ENCODE data around the gene EDNRB.
A peak's percentile ranks its signal among the peaks of the same experiment; 100 is the strongest.
"Not testable (repeated sequence)": the region's sequence is repeated elsewhere in the genome, so short reads cannot be mapped to it uniquely, and the experiment has no call there.

Gene EDNRB

DNA sequence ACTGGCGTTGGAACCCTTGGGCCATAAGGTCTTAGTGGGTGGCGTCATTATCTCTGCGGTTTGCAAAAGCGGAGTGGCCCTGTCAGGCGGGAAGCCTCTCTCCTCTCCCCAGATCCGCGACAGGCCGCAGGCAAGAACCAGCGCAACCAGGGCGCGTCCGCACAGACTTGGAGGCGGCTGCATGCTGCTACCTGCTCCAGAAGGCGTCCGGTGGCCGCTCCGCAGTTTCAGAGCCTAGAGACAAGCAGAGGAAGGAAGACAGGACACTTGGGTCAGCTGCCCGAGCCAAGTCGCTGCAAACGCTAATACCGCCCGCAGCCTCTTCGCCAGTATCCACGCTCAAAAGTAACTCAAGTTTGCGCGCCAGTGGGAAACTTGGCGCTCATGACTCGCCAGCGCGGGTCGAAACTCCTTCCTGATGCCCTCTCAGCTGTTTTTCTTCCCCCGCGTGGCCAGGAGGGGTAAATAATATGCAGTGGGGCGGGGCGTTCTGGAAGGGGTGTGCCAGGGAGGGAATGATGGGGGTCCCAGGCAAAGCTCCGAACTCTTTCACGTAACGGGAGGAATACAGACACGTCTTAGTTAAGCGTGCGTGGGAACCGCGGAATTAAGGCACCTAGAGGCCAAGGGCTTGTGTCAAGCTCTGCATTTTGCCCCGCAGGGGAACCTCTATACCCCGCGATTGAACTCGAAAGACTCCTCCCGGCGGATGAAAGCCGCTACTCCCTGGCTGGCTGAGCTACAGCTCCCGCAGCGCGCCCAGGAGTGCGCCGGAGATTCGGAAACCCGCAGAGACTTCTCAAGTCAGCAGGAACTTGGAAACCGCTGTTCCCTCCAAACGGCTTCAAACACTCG, at the start of gene EDNRB:
Gene EDNRB (minus strand): TSS at position 441 of the 855 bp plus-strand sequence. CDS start 258 bp downstream, at position 183.
- DNase-seq, result peak; percentile 10

DNA sequence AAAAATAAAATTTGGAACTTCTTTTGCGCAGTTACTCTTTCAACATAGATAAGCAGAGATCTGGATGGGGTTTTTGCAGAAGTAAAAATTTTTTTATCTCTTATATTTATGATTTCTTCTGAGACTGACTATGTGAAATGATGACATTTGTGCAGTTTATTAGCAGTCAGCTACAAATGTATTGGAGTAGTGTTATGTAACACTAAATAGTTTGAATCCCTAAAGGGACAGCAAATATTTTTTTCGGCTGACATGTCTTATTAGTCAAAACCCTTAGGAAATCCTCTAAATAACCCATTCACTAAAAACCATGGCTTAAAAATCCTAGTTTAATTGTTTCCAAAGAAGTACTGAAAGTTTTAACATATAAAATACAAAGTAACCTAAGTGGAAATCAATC, 48.0 kb upstream of the EDNRB start:
- no peak for DNase-seq

DNA sequence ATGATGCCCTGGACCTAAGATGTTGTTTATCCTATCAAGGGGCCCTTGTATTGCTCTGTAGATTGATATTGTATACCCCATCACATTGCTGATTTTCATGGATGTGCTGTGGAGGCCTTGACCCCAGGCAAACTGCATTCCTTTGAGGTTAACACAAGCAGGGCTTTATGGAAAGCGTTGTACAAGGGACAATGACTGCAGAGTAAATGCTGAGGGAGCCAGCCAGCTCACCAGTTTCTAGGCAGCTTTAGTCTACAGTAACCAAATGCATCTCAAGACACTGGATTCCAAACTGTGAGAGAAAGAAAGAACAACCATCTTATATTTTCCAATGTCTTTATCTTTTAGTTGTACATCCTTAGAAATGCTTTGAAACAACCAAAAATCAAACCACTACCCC, 34.1 kb upstream of the EDNRB start:
- DNase-seq, result no peak

DNA sequence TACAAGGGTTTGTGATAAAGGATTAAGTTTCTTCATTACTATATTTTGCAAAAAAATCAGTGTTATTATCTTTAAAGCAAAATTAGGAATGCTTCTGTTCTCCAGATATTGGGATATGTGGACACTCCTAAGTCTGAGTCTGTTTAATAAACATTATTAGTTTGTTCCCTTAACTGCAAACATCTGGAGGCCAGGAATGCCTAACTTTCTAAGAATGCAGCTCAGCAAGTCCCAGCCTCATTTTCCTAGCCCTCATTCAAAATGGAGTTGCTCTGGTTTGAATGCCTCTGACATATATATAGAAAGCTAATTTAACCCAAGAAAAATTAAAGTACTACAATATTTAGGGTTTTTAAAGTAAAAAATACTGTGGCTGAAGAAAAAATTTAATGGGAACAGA, 33.6 kb upstream of the EDNRB start:
- DNase-seq, result no peak

DNA sequence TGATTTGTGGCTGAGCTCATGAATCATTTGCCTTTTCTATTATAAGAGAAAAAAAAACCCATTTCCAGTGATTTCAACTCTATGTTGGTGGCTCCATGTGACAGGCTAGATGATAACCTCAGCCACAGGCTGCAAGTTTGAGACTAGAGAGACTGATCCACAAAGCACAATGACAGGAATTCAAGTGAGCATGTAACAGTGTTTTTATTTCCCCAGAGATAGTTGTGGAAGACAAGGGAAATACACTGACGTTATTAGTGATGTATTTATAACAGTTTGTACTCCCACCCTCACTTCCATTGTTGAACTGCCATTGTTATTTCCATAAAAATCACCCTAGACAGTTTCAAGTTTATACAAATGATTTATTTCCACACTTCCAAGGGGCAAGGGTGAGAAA, 27.9 kb upstream of the EDNRB start:
- no peak for DNase-seq

DNA sequence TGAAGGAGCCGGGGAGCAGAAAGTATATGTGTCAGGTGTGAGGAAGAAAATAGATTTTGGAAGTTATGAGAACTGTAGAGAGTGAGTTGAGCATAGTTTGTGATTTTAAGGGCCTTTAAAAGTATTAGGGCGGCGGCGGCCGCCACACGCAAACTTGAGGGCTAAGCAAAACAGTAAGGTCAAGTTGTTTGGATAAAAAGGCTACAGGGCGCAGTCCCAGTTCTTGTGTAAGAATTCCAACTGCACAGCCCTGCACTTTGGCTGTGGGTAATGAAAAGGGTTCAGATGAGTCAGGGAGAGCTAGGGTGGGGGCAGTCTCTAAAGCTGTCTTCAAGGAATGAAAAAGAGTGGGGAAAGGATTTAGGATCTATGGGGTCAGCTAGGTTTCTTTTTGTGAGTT, 16.4 kb upstream of the EDNRB start:
- not testable (repeated sequence) for DNase-seq

DNA sequence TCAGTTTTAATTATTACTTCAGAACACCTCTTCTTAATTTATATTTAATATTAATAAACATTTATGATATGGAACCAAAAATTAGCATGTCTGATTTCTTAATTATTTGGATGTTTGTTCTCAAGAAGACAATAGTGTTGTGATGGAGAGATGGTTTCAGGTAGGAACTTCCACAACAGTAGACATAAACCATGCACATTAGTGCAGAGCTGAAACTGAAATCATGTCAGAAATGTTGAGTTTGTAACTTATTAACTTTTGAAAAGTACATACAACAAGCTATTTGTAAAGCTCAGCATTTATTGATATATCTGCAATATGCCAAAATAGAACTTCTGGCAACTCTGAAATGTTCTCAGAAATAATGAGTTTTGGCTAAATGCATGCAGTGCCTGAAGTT, 11.8 kb upstream of the EDNRB start:
- no peak for DNase-seq

DNA sequence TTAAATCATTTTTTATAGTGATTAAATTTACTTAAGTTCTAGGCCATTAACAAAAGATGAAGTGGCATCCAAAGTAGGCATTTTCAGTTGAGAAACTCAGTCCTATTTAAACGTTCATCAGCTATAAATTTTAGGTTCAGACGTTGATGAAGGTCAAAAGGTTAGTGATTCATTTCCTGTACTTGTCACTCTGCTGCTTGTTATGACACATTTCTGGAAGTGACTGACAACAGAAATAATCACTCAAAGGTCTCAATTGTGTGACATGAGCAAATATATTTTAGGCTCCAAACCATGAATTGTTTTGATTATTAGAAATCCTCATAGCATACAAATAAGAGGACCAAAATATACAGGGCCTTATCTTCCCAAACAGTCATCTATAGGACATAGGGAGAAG, 10.3 kb upstream of the EDNRB start:
- no peak for DNase-seq

DNA sequence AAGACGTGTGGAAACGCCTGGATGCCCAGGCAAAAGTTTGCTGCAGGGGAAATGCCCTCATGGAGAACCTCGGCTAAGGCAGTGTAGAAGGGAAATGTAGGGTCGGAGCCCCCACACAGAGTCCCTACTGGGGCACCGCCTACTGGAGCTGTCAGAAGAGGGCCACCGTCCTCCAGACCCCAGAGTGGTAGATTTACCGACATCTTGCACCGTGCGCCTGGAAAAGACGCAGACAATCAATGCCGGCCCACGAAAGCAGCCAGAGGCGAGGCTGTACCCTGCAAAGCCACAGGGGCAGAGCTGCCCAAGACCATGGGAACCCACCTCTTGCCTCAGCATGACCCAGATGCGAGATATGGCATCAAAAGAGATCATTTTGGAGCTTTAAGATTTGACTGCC, 7.0 kb upstream of the EDNRB start:
- no peak for DNase-seq

DNA sequence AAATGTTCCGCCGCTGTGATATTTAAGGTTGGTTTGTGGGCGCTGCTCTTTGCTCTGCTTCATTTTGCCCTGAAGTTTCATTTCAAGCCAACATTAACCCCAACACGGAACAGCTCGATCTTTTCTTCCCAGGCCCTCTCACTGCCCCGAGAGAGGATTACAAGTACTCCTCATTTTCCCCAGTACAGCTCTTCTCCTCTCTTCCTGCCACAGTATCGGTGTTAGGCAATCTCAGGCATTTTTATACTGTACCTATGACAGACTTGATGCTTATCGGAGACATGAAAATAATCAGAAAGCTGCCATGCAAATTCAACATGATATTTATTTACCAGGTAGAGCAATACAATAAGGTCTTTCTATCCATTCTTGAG, 1.3 kb upstream of the EDNRB start:
- no peak for DNase-seq

DNA sequence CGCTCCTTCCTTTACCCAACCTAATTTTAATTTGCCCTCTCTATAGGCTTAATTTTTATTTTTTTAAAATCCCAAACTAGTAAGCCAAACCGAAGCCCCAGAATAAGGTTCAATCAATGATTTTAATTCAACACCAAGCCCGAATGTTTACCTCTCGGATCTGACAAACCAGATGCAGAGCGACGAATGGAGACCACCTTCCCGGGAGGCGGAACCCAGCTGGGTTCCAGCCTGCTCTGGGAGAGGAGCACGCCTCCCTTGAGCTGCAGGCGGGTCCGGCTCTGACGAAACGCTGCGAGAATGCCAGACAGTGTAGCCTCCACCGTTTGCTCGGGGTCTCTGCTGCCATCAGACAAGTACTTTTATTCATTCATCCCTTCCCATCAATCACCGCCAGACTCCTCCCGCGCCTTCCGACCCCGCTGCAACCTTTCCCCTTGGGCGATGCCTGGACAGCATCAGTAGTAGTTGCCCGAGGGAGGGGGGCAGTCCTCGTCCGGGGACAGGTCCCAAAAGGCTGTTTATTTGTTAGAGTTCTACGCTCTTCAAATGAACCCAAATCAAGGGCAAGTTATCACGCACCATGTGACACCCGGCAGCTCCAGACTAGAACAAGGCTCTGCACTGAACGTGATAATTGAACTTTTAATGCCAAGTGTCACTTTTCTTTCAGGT, 752 bp upstream of the EDNRB start:
- no peak for DNase-seq

DNA sequence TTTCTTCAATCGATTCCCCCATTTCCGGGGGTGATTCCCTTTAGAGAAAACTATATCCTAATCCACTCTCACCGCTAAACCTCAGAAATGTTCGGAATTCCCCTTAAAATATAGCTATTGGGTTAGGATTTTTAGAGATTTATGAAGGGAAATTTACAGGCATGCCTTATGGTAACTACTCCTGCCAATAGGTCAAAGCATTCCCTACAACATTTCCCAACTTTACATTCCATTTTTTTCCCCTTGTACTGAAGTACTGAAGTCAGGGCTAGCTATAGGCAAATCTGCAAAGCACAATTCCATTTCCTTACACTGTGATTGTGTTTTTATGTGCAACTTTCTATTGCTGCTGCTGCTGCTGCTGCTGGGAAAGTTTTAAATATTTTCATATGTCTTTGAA, 2.1 kb downstream of the EDNRB start:
- no peak for DNase-seq

DNA sequence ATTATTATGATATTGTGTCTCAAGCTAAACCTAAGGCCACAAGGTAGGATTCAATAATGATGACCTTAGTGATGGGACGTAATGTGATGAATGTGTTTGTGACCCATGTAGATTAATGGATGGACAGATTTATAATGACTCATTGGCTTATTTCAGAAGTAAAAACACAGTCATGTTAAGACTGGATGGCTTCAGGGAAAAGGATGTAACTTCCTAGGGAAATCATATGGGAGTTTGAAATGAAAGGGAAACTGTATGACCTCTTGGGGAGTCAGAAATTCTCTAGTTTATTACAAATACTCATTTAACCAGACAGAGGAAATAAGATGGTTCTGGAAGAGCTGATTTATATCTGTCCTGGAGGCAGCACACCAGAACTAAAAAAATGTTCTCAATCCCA, 2.9 kb downstream of the EDNRB start:
- DNase-seq, result no peak

DNA sequence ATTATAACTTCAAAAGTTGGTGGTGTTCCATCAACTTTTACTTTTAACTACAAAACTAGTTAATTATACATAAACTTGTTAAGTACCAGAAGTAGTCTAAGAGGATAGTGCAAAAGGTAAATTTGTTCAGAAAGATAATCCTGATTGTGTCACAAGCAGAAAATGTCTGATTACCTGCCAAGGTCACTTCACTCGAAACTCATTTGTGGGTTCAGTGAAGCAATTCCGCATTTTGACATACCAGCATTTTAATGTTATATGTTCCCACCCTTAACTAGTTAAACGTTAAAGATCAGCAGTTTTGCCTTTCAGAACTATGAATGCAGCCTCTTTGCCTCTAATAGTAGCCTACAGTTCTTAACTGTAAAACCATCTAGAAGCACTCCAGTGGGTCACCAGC, 5.6 kb downstream of the EDNRB start:
- no peak for DNase-seq

DNA sequence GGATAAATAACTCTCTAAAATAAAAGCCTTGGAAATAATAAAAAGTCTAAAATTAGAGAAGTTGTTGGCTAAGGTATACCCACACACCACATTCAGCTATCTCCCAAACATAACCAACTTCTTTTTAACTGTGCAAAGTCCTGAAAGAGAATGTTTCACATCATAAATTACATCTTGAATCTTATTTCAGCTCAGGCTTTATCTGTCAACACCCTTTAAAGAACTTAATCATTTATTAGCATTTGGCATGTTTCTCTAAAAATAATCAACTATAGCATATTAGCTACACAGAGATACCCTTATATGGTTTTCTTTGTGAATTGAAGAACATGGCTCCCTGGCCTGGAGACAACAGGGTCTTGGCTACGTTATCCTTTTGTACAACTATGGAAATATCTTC, 6.9 kb downstream of the EDNRB start:
- no peak for DNase-seq

DNA sequence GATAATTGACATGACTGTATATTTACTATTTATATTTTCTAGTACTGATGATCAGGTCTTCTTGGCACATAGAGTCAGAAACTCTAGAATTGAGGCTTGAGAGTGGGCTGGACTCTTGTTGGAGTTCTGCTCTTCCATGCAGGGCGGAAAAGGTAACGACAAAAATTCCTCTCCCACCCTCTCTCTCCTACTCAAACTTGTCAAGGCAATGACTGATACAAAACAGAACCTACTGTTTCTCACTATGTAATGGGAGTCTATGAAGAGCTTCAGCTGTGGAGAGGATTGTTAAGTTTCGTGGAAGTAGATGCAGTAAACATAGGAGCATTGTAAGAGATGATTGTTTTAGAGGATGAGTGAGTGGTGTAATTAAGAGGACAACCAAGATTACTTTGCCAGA, 8.8 kb downstream of the EDNRB start:
- no peak for DNase-seq

DNA sequence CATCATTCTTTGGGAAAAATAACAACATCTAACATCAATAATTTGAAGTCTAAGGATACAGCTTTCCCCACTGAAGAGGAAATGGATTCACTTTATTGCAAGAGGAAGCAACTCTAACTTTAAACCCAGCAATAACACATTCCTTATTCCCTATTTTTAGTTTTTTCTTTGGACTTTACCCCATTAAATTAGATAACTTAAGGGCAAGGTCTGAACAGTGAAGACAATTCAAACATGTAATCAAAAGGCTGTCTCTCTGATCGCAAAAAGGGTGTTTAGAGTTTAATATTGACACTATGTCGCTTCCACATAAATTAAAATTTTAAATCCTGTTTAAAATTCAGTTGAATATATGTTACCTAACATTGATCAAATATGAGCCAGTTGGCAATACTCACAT, 10.1 kb downstream of the EDNRB start:
- DNase-seq, result no peak

DNA sequence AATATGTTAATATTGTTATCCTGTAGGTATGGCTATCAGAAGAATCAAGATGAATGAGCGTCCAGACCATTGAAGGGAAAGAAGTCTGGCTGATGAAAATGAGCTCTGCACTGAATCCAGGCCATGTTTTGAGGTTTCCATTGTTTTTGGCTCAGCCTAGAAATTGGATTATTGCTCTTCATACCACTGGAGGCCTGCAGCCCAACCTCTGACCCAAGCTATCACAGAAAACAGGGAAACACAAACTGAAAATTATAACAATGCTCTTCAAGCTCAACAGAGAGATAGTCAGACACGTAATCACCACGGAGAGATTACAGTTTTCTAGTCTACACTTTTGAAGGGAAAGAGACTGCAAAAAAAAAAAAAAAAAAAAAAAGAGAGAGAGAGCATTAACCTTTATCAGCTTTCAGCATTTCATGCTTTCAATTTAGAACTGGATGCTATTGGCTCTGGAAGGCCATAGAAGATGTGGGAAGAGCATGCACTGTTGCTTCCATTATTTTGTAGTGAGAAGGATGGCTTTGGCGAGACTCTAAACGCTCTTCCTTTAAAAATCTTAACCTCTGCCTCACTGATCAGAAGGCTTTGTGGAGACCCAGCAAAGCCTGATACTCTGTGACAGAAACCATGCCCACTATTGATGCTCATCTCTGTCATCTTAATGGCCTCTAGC, 10.8 kb downstream of the EDNRB start:
- no peak for DNase-seq

DNA sequence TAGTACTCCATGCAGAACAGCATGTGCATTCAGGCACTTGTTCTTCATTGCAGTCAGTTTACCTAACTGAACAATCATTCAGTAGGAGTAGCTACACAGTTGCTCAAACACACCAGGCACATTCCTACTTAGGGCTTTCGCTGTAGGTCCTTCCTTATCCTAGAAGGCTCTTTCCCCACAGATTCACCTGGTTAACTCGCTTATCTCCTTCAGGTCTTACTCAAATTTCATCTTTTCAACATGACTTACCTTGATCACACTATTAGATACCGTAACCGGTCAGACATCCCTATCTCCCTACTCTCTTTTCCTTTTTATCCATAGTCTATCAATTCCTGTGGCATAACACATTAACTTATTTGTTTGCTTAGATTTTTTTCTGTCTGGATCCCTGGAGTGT, 14.6 kb downstream of the EDNRB start:
- no peak for DNase-seq

DNA sequence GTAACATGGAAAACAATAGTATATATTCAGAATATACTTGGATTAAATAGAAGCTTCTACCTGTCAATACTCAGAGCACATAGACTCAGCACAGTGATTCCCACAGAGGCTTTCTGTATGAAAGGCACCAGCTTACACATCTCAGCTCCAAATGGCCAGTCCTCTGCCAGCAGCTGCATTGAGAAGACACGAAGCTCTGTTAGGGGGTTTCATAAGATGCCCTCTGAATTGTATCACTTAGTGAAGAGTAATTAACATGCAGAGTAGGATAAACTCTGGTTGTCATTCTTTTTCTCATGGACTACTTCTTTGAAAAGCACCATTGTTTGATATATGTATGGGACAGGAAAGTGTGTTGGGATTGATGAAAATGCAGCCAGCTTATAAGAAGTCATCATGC, 15.2 kb downstream of the EDNRB start:
- DNase-seq, result no peak

DNA sequence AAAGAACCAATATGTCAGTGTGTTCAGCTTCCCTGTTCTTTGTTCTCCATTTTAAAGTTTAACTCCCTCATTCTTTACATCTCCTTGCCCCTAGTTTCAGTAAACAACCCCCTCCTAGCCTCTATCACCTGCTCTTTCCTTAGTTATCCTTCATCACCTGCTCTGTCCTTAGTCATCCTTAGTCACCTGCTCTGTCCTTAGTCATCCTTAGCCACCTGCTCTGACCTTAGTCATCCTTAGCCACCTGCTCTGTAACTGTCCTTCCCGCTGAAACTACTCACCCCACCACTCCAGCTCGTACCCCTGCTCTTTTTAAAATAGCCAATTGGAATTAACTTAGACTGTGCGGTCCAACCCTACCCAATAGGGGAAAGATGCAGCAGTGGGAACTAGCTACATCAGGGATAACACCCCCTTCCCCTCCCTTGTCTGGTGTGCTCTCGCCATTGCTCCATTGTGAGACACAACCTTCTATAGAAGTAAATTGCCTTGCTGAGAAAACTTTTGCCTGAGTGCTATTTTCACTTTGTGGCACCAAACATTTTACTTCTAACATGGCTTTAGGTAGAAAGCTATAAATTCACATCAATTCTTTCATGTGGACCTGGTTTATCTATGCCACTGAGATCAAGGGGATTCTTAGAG, 16.2 kb downstream of the EDNRB start:
- no peak for DNase-seq

DNA sequence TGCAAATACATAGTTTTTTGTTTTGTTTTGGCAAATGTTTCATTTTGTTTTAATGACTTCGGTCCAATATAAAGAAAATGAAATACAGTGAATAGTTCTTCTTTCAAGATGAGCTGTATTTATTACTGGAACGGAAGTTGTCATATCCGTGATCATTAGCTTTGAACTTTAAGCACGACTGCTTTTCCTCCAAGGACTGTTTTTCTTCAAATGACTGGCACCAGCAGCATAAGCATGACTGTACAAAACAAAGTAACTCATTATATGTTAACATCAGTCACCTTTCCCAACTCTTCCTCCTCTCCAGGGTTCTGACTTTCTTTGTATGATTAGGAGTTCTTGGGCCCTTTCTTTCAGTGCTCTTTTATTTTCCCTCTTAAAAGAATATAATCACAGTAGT, 20.5 kb downstream of the EDNRB start:
- DNase-seq, result no peak

DNA sequence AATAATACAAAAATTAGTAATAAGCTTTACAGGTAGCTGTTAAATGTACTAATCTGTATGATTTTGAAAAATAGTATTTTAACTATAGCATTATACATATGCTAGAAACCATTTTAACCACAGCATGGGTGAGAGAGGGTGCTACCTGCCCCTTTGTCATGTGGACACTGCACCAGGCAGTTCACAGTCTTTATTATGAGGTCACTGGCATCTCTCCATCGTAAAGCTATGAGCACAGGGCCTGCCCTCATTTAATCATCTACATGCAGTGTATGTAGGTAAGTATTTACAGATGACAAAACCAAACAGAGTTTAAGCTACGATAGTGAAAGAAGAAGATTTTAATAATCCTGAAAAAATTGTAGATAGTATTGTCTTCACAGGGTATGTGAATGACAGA, 21.7 kb downstream of the EDNRB start:
- no peak for DNase-seq

DNA sequence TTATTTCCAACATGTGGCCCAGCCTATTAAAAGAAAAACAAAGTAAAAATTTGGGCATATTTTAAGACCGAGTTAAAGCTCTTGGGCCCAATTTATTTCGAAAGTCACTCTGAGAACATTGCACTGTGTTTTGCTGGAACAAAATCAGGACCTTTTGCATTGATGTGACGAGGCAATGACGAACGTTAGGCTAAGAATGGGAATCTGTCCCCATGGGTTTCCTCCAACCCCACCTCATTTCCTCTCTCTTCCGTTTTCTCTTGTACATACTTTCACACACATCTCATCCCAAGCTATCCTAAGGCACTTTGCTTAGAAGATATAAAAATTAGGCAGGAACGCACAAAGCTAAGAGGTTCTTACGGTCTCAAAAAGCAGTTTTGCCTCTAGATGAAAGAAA, 22.1 kb downstream of the EDNRB start:
- DNase-seq, result no peak

Measured in T1000 (cell line).